Right lobe of liver (tissue), 6 donors: ENCODE data around the gene COPG1. TPM values are rescaled to one million over a fixed set of nuclear protein-coding genes. Genes with fewer than 3 reads are reported as not detected.
A peak's percentile ranks its signal among the peaks of the same experiment; 100 is the strongest.

Source experiments
- ATAC-seq, 4 donors: fragments of 200-7000 bp; cut with Tn5 transposase; one replicate each; pipeline ENCODE4 v1.9.1; 2020; ENCODE audit warnings: mild to moderate bottlenecking in 4 of 4, moderate library complexity in 4 of 4
- DNase-seq, 3 donors: peaks; one replicate each; pipeline ENCODE4 v3.0.0-alpha.2; 2020
- H3K27ac ChIP-seq, 3 donors: fragments of 200-600 bp; one replicate each; pipeline ENCODE4 v1.8.0; 2022
- H3K27me3 ChIP-seq, 2 donors: fragments of 200-600 bp; one replicate each; pipeline ENCODE4 v1.8.0; 2022
- H3K36me3 ChIP-seq, 4 donors: fragments of 200-600 bp; sonication (generic) in 1 of 4; one replicate each; pipeline versions ENCODE4 v1.5.1 to v1.8.0; 2017 to 2022; ENCODE audit warnings: control low read depth in 1 of 4
- H3K4me1 ChIP-seq, 4 donors: fragments of 200-600 bp; sonication (generic) in 1 of 4; one replicate each; pipeline versions ENCODE4 v1.5.1 to v1.8.0; 2017 to 2022; ENCODE audit warnings: control low read depth in 1 of 4
- H3K4me3 ChIP-seq, 3 donors: fragments of 200-600 bp; one replicate each; pipeline ENCODE4 v1.8.0; 2022
- H3K9me3 ChIP-seq, 4 donors: fragments of 200-600 bp; sonication (generic) in 1 of 4; one replicate each; pipeline versions ENCODE4 v1.5.1 to v1.8.0; 2017 to 2022; ENCODE audit warnings: control low read depth in 1 of 4
- CTCF ChIP-seq, 4 donors: fragments of 200-600 bp in 3 of 4; fragments of 450-650 bp in 1 of 4; IDR thresholded peaks; one replicate each; pipeline versions ENCODE4 v1.5.1 to v1.8.0; 2016 to 2022; ENCODE audit warnings: antibody characterized with exemption in 4 of 4, mild to moderate bottlenecking in 2 of 4
- POLR2A ChIP-seq: fragments of 450-650 bp; IDR thresholded peaks from one replicate; pipeline ENCODE4 v1.6.1; 2017; ENCODE audit warnings: antibody characterized with exemption, mild to moderate bottlenecking
- WGBS: methylation state at CpG from one replicate; pipeline ENCODE4 v1.1.6; 2018; ENCODE audit warnings: low coverage, low lambda C conversion rate; ENCODE audit not compliant: insufficient coverage; ENCODE audit errors: missing lambda C conversion rate; 5-methylcytosine and 5-hydroxymethylcytosine counted together
- intact Hi-C, 2 donors: fragments of 100-400 bp; cut with DNase I; formaldehyde crosslinking; loops; one replicate each; pipeline versions ENCODE4 v1.11.2 to v1.14.1; 2022
- total RNA-seq, 6 experiments: library from RNA; depleted of rRNA in 2 of 6; stranded (reverse); fragments of >200 nt in 2 of 6; fragmentation: NEBNext Ultra II Directional in 3 of 6; extraction: Animal tissue kit (Norgen Biotek cat#: 25700) in 3 of 6; gene quantifications; one replicate each; pipeline versions ENCODE4 v1.1.0 to v1.2.4, GENCODE V29; 2016 to 2023
- donor health status: DM: no; HTN: yes; CAD: no.
- donor health status: DM: no; HTN: no; CAD: no.
- donor health status: DM: no; HTN: no; CAD: no.
- donor health status: DM: no; HTN: yes; CAD: no.
- donor health status: DM: no; HTN: yes; CAD: no.

The COPG1 gene
- total RNA-seq, 6 experiments from 2014 or later = 75.9 to 140 (median 119) TPM

- ATAC-seq (no peak), DNase-seq (peak in 1 of 3 donors; percentile 42)
- TF ChIP-seq CTCF (IDR thresholded peaks at IDR 0.05) (no peak), POLR2A (no peak)
- intact Hi-C loops = no loop called here
- 58% methylated on average over 5 of the region's 10 CpGs for WGBS
- Histone ChIP-seq H3K4me3 (no peak overlapping the region), H3K9me3 (no peaks in the 10 kb centered on the region), H3K27ac (peak overlapping the region in 2 of 3 donors; percentile 24 to 69), H3K27me3 (no peaks in the 10 kb centered on the region), H3K36me3 (no peaks in the 10 kb centered on the region), H3K4me1 (peaks cover 0 to 14% (median 0%) of the 10 kb centered on the region in 4 donors)
Observed at GRCh38 chr3:129231331-129232119, 17.9 kb upstream of the COPG1 start.

- no peak overlapping the region for H3K4me3 ChIP-seq
- peaks cover 0 to 9% (median 0%) of the 10 kb centered on the region in 4 donors for H3K4me1 ChIP-seq
- H3K27me3 ChIP-seq = no peaks in the 10 kb centered on the region
- peak in 1 of 3 donors; percentile 61 for DNase-seq
- TF ChIP-seq CTCF (IDR thresholded peaks at IDR 0.05) (no peak), POLR2A (no peak)
- peak overlapping the region in 1 of 3 donors; percentile 51 for H3K27ac ChIP-seq
- no peaks in the 10 kb centered on the region for H3K36me3 ChIP-seq
- ATAC-seq = peak; percentile 45 to 63 (median 56)
- intact Hi-C loops = no loop called here
- WGBS = 35% methylated on average over 4 of the region's 4 CpGs
- no peaks in the 10 kb centered on the region for H3K9me3 ChIP-seq
Observed at GRCh38 chr3:129233538-129233937, 15.9 kb upstream of the COPG1 start.

DNA sequence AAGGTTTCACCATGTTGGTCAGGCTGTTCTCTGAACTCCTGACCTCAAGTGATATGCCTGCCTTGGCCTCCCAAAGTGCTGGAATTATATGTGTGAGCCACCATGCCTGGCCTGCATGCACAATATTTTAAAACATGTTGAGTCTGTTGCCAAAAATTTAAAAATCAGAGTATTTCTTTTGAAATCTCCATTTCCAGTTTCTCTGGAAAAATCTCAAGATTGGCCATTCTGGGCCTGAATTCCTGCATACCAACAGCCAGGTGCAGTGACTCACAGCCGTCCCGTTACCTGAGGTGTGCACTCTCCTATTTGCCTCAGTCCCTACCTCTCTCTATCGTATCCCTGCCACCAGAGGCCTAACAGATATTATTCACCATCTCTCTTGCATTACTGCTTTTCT lies 15.0 kb upstream of the COPG1 start:
- TF ChIP-seq POLR2A (no peak), CTCF (IDR thresholded peaks at IDR 0.05) (no peak)
- WGBS = 90% methylated on average over 3 of the region's 3 CpGs
- DNase-seq (peak in 1 of 3 donors; percentile 5), ATAC-seq (no peak)
- H3K36me3 ChIP-seq = no peaks in the 10 kb centered on the region
- H3K4me1 ChIP-seq = peaks cover 0 to under 1% (median 0%) of the 10 kb centered on the region in 4 donors
- no peak overlapping the region for H3K4me3 ChIP-seq
- intact Hi-C loops = no loop called here
- H3K9me3 ChIP-seq = no peaks in the 10 kb centered on the region
- no peaks in the 10 kb centered on the region for H3K27me3 ChIP-seq
- H3K27ac ChIP-seq = no peak overlapping the region

DNA sequence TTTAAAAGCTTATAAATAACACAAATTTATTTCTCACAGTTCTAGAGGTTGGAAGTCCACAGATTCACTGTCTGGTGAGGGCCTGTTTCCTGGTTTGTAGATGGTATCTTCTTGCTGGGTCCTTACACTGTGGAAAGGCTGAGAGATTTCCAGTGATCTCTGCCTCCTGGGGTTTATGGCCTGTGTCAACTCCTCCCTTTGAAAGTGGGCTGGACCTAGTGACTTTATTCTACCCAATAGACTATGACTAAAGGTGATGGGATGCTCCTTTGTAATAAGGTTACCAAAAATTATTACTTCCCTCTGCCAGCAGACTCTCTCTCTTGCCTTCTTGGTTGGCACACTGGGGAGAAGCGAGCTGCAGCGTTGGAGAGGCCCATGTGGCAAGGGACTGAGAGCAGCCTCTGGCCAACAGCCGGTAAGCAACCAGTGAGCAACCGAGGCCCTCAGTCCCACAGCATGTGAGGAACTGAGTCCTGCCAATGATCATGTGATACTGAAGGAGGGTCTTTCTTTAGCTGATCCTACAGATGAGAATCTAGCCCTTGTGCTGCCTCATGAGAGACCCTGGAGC lies 14.0 kb upstream of the COPG1 start:
- Histone ChIP-seq H3K4me3 (no peak overlapping the region), H3K9me3 (no peaks in the 10 kb centered on the region), H3K4me1 (no peaks in the 10 kb centered on the region), H3K36me3 (no peaks in the 10 kb centered on the region), H3K27ac (no peak overlapping the region), H3K27me3 (no peaks in the 10 kb centered on the region)
- DNase-seq (no peak), ATAC-seq (no peak)
- TF ChIP-seq CTCF (IDR thresholded peaks at IDR 0.05) = no peak
- WGBS = 100% methylated on average over 2 of the region's 4 CpGs
- intact Hi-C loops = no loop called here
